ENCODE results near the gene PPP1R3G. TPM values are rescaled to one million over a fixed set of nuclear protein-coding genes. Genes with fewer than 3 reads are reported as not detected.
A peak's percentile ranks its signal among the peaks of the same experiment; 100 is the strongest.

Gene PPP1R3G
- total and polyA plus RNA-seq, 2 of the 13 experiments (the other 11 are each of a cell fraction or from before 2014, with no cell fraction given): 1.2 to 1.3 TPM

DNA sequence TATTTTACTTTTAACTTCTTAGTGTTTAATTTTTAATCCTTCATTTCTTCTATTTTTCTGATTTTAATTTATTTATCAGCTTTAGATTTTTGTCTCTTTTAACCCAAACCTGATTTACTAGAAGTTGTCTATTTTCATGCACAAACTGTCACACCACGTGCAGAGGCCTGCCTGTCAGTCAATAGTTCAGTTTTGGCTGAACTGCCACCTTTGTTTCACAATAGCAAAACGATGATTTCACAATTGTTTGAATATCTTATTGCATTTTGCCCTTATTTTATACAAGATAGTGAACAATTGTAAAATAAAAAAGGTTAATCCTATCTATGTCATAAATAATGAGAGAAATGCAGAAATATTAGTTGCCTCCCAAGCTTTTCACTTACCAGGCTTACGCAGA lies 24.0 kb upstream of the PPP1R3G start (continued):
- TF ChIP-seq ZNF768 (CRISPR knock-in tag; IDR thresholded peaks at IDR 0.05) (no peak), MAZ (IDR thresholded peaks at IDR 0.05; ENCODE audit: borderline replicate concordance, low read depth, low read length) (no peak), MAZ (CRISPR knock-in tag; IDR thresholded peaks at IDR 0.05; ENCODE audit: low read depth) (no peak), ZNF543 (CRISPR knock-in tag; IDR thresholded peaks at IDR 0.05) (no peak), GATAD2A (CRISPR knock-in tag; IDR thresholded peaks at IDR 0.05) (peak; percentile 96), ISX (CRISPR knock-in tag; conservative IDR thresholded peaks at IDR 0.05) (0 out of 2 replicates have a peak, but pooled peaks have one; percentile 55), CEBPG (CRISPR knock-in tag; IDR thresholded peaks at IDR 0.05) (peak; percentile 95), TRIM22 (IDR thresholded peaks at IDR 0.05) (no peak), KDM6A (CRISPR knock-in tag; IDR thresholded peaks at IDR 0.05; ENCODE audit: low read depth) (no peak), SMAD9 (CRISPR knock-in tag; IDR thresholded peaks at IDR 0.05) (no peak), SALL1 (CRISPR knock-in tag; IDR thresholded peaks at IDR 0.05) (peak; percentile 77; the same call in 1 of the 2 replicates), CENPBD1 (CRISPR knock-in tag; IDR thresholded peaks at IDR 0.05; ENCODE audit: borderline replicate concordance, low read depth) (no peak), NFE2L1 (CRISPR knock-in tag; IDR thresholded peaks at IDR 0.05; ENCODE audit: borderline replicate concordance) (no peak), CCAR2 (optimal IDR thresholded peaks at IDR 0.05; ENCODE audit: low read depth, low read length) (no peak), FOXJ3 (CRISPR knock-in tag; IDR thresholded peaks at IDR 0.05; ENCODE audit: borderline replicate concordance) (peak; percentile 75; the same call in 1 of the 2 replicates), FOSL2 (CRISPR knock-in tag; IDR thresholded peaks at IDR 0.05) (0 out of 2 replicates have a peak, but pooled peaks have one; percentile 14), TOPORS (CRISPR knock-in tag; IDR thresholded peaks at IDR 0.05) (no peak), FOXP1 (IDR thresholded peaks at IDR 0.05) (no peak), FOXP1 (CRISPR knock-in tag; IDR thresholded peaks at IDR 0.05) (peak; percentile 74; the same call in 1 of the 2 replicates), MIER3 (CRISPR knock-in tag; IDR thresholded peaks at IDR 0.05; ENCODE audit: borderline replicate concordance) (peak; percentile 80; the same call in 1 of the 2 replicates), GLI4 (CRISPR knock-in tag; IDR thresholded peaks at IDR 0.05; ENCODE audit: borderline replicate concordance) (no peak), ZNF484 (CRISPR knock-in tag; IDR thresholded peaks at IDR 0.05; ENCODE audit: borderline replicate concordance, low read depth) (no peak)
- TF ChIP-seq, protein P1, sequence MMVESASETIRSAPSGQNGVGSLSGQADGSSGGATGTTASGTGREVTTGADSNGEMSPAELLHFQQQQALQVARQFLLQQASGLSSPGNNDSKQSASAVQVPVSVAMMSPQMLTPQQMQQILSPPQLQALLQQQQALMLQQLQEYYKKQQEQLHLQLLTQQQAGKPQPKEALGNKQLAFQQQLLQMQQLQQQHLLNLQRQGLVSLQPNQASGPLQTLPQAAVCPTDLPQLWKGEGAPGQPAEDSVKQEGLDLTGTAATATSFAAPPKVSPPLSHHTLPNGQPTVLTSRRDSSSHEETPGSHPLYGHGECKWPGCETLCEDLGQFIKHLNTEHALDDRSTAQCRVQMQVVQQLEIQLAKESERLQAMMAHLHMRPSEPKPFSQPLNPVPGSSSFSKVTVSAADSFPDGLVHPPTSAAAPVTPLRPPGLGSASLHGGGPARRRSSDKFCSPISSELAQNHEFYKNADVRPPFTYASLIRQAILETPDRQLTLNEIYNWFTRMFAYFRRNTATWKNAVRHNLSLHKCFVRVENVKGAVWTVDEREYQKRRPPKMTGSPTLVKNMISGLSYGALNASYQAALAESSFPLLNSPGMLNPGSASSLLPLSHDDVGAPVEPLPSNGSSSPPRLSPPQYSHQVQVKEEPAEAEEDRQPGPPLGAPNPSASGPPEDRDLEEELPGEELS (CRISPR knock-in tag; IDR thresholded peaks at IDR 0.05): 0 out of 2 replicates have a peak, but pooled peaks have one; percentile 47
- TF ChIP-seq, protein P2, sequence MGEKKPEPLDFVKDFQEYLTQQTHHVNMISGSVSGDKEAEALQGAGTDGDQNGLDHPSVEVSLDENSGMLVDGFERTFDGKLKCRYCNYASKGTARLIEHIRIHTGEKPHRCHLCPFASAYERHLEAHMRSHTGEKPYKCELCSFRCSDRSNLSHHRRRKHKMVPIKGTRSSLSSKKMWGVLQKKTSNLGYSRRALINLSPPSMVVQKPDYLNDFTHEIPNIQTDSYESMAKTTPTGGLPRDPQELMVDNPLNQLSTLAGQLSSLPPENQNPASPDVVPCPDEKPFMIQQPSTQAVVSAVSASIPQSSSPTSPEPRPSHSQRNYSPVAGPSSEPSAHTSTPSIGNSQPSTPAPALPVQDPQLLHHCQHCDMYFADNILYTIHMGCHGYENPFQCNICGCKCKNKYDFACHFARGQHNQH (CRISPR knock-in tag; IDR thresholded peaks at IDR 0.05): peak; percentile 59; the same call in 1 of the 2 replicates
- TF ChIP-seq, protein P3, sequence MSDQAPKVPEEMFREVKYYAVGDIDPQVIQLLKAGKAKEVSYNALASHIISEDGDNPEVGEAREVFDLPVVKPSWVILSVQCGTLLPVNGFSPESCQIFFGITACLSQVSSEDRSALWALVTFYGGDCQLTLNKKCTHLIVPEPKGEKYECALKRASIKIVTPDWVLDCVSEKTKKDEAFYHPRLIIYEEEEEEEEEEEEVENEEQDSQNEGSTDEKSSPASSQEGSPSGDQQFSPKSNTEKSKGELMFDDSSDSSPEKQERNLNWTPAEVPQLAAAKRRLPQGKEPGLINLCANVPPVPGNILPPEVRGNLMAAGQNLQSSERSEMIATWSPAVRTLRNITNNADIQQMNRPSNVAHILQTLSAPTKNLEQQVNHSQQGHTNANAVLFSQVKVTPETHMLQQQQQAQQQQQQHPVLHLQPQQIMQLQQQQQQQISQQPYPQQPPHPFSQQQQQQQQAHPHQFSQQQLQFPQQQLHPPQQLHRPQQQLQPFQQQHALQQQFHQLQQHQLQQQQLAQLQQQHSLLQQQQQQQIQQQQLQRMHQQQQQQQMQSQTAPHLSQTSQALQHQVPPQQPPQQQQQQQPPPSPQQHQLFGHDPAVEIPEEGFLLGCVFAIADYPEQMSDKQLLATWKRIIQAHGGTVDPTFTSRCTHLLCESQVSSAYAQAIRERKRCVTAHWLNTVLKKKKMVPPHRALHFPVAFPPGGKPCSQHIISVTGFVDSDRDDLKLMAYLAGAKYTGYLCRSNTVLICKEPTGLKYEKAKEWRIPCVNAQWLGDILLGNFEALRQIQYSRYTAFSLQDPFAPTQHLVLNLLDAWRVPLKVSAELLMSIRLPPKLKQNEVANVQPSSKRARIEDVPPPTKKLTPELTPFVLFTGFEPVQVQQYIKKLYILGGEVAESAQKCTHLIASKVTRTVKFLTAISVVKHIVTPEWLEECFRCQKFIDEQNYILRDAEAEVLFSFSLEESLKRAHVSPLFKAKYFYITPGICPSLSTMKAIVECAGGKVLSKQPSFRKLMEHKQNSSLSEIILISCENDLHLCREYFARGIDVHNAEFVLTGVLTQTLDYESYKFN (CRISPR knock-in tag; conservative IDR thresholded peaks at IDR 0.05): peak; percentile 78
